H9 (cell line): ENCODE data around the gene NF1. TPM values are rescaled to one million over a fixed set of nuclear protein-coding genes. Genes with fewer than 3 reads are reported as not detected.
"Not testable (repeated sequence)": the region's sequence is repeated elsewhere in the genome, so short reads cannot be mapped to it uniquely, and the experiment has no call there.

ENCODE experiments used
- DNase-seq: peaks from one replicate; pipeline ENCODE4 v3.0.0-alpha.2; 2017
- H2AFZ ChIP-seq: one replicate; pipeline ENCODE4 v1.6.1; 2013; ENCODE audit warnings: mild to moderate bottlenecking, low read length, control low read depth, moderate library complexity
- H2AK5ac ChIP-seq: 2 replicates; pipeline ENCODE4 v1.6.1; 2013; ENCODE audit warnings: low read length, control low read depth, mixed read lengths; ENCODE audit not compliant: insufficient read length
- H2BK120ac ChIP-seq: one replicate; pipeline ENCODE4 v1.6.1; 2013; ENCODE audit warnings: low read depth, mild to moderate bottlenecking, low read length, control low read depth, inconsistent platforms; ENCODE audit not compliant: poor library complexity, severe bottlenecking
- H2BK12ac ChIP-seq: 2 replicates; pipeline ENCODE4 v1.6.1; 2013; ENCODE audit warnings: low read length, control low read depth, mixed read lengths, low read depth; ENCODE audit not compliant: insufficient read length
- H2BK15ac ChIP-seq: 2 replicates; pipeline ENCODE4 v1.6.1; 2013; ENCODE audit warnings: low read depth, low read length, control low read depth
- H2BK20ac ChIP-seq: one replicate; pipeline ENCODE4 v1.6.1; 2013; ENCODE audit warnings: low read depth, mild to moderate bottlenecking, low read length, control low read depth, inconsistent platforms; ENCODE audit not compliant: poor library complexity, severe bottlenecking
- H2BK5ac ChIP-seq: 2 replicates; pipeline ENCODE4 v1.6.1; 2013; ENCODE audit warnings: low read length, control low read depth, mixed read lengths; ENCODE audit not compliant: insufficient read length
- H3K14ac ChIP-seq: 2 replicates; pipeline ENCODE4 v1.6.1; 2013; ENCODE audit warnings: low read length, control low read depth; ENCODE audit not compliant: insufficient read depth
- H3K18ac ChIP-seq: 2 replicates; pipeline ENCODE4 v1.6.1; 2013; ENCODE audit warnings: low read depth, mild to moderate bottlenecking, mixed read lengths, low read length, control low read depth; ENCODE audit not compliant: insufficient read length
- H3K23ac ChIP-seq: 2 replicates; pipeline ENCODE4 v1.6.1; 2013; ENCODE audit warnings: low read length, control low read depth, mixed read lengths, low read depth; ENCODE audit not compliant: insufficient read length
- H3K23me2 ChIP-seq: 2 replicates; pipeline ENCODE4 v1.6.1; 2013; ENCODE audit warnings: low read depth, mild to moderate bottlenecking, mixed read lengths, low read length, control low read depth; ENCODE audit not compliant: insufficient read length, poor library complexity, severe bottlenecking
- H3K27ac ChIP-seq: 2 replicates; pipeline ENCODE4 v1.5.1; 2013; ENCODE audit warnings: low read length, control low read depth, mixed read lengths, low read depth; ENCODE audit not compliant: insufficient read length
- H3K27me3 ChIP-seq: 2 replicates; pipeline ENCODE4 v1.6.1; 2013; ENCODE audit warnings: low read length, control low read depth, inconsistent platforms; ENCODE audit not compliant: insufficient read depth
- H3K4ac ChIP-seq: 2 replicates; pipeline ENCODE4 v1.6.1; 2013; ENCODE audit warnings: low read depth, mild to moderate bottlenecking, control low read depth, inconsistent platforms, low read length, moderate library complexity
- H3K4me1 ChIP-seq: 2 replicates; pipeline ENCODE4 v1.6.1; 2013; ENCODE audit warnings: low read length, control low read depth, inconsistent platforms; ENCODE audit not compliant: insufficient read depth
- H3K4me2 ChIP-seq: 2 replicates; pipeline ENCODE4 v1.6.1; 2013; ENCODE audit warnings: low read length, control low read depth, mixed read lengths; ENCODE audit not compliant: insufficient read length, insufficient read depth
- H3K56ac ChIP-seq: 2 replicates; pipeline ENCODE4 v1.6.1; 2013; ENCODE audit warnings: low read depth, mild to moderate bottlenecking, mixed read lengths, low read length, control low read depth; ENCODE audit not compliant: insufficient read length
- H3K79me1 ChIP-seq: 2 replicates; pipeline ENCODE4 v1.6.1; 2013; ENCODE audit warnings: low read depth, mild to moderate bottlenecking, moderate library complexity, low read length, control low read depth, inconsistent platforms; ENCODE audit not compliant: insufficient read depth, poor library complexity, severe bottlenecking
- H3K79me2 ChIP-seq: 2 replicates; pipeline ENCODE4 v1.6.1; 2013; ENCODE audit warnings: low read length, control low read depth, inconsistent platforms; ENCODE audit not compliant: insufficient read depth
- H3K9ac ChIP-seq: 2 replicates; pipeline ENCODE4 v1.6.1; 2013; ENCODE audit warnings: low read length, control low read depth, mixed read lengths; ENCODE audit not compliant: insufficient read length; ENCODE audit errors: extremely low read depth
- H3K9me3 ChIP-seq: one replicate; pipeline ENCODE4 v1.6.1; 2013; ENCODE audit warnings: low read depth, low read length, inconsistent platforms; ENCODE audit not compliant: control insufficient read depth
- H3T11ph ChIP-seq: one replicate; pipeline ENCODE4 v1.6.1; 2013; ENCODE audit warnings: mild to moderate bottlenecking, low read length, control low read depth, inconsistent platforms
- H4K20me1 ChIP-seq: one replicate; pipeline ENCODE4 v1.6.1; 2013; ENCODE audit not compliant: control insufficient read depth, insufficient read length, insufficient read depth
- H4K5ac ChIP-seq: 2 replicates; pipeline ENCODE4 v1.6.1; 2013; ENCODE audit warnings: low read depth, mild to moderate bottlenecking, mixed read lengths, low read length, control low read depth; ENCODE audit not compliant: insufficient read length
- H4K8ac ChIP-seq: replicated peaks from 2 replicates; pipeline ENCODE4 v1.6.1; 2013; ENCODE audit warnings: low read length, control low read depth, mixed read lengths, low read depth; ENCODE audit not compliant: insufficient read length
- H4K91ac ChIP-seq: 2 replicates; pipeline ENCODE4 v1.6.1; 2013; ENCODE audit warnings: low read depth, mild to moderate bottlenecking, moderate library complexity, mixed read lengths, low read length, control low read depth; ENCODE audit not compliant: insufficient read length
- H3K27ac Mint-ChIP-seq, 3 experiments: 2 replicates in 2 of 3; 3 replicates in 1 of 3; pipeline ENCODE4 v1.8.0; 2020 to 2021; ENCODE audit warnings: mixed read lengths in 3 of 3, mild to moderate bottlenecking in 1 of 3, moderate library complexity in 1 of 3
- H3K27me3 Mint-ChIP-seq: 2 replicates; pipeline ENCODE4 v1.8.0; 2021; ENCODE audit warnings: low read depth, mild to moderate bottlenecking, moderate library complexity, mixed read lengths
- H3K36me3 Mint-ChIP-seq, 3 experiments: 2 replicates in 2 of 3; 3 replicates in 1 of 3; pipeline ENCODE4 v1.8.0; 2020 to 2021; ENCODE audit warnings: low read depth in 3 of 3, mixed read lengths in 3 of 3; ENCODE audit not compliant: insufficient read depth in 1 of 3
- H3K4me1 Mint-ChIP-seq, 2 experiments: 2 replicates each; pipeline ENCODE4 v1.8.0; 2020; ENCODE audit warnings: mixed read lengths in 2 of 2
- H3K4me3 Mint-ChIP-seq, 2 experiments: 2 replicates in 1 of 2; 3 replicates in 1 of 2; pipeline ENCODE4 v1.8.0; 2020 to 2021; ENCODE audit warnings: mild to moderate bottlenecking in 2 of 2, mixed read lengths in 2 of 2, moderate library complexity in 1 of 2
- H3K9me3 Mint-ChIP-seq, 2 experiments: 2 replicates in 1 of 2; 3 replicates in 1 of 2; pipeline ENCODE4 v1.8.0; 2020; ENCODE audit warnings: mild to moderate bottlenecking in 2 of 2, mixed read lengths in 2 of 2, moderate library complexity in 1 of 2
- WGBS: extraction: QIAGEN DNeasy Blood & Tissue Kit; methylation state at CpG from one replicate; pipeline ENCODE4 v1.1.7; 2013; ENCODE audit warnings: missing lambda C conversion rate, low lambda C conversion rate, mixed read lengths; ENCODE audit not compliant: insufficient read length; ENCODE audit errors: extremely low coverage; 5-methylcytosine and 5-hydroxymethylcytosine counted together
- total RNA-seq: library from RNA; stranded (reverse); gene quantifications from 2 replicates; pipeline ENCODE4 v1.2.1, GENCODE V29; 2021
- TF ChIP-seq, protein P1 (sequence below): fragments of 200-600 bp; sonication (generic); conservative IDR thresholded peaks from 3 replicates; pipeline ENCODE4 v1.8.0; 2021; ENCODE audit warnings: antibody characterized with exemption, mild to moderate bottlenecking

Gene NF1
- total RNA-seq, 1 experiment from 2014 or later = 38.1 TPM

DNA sequence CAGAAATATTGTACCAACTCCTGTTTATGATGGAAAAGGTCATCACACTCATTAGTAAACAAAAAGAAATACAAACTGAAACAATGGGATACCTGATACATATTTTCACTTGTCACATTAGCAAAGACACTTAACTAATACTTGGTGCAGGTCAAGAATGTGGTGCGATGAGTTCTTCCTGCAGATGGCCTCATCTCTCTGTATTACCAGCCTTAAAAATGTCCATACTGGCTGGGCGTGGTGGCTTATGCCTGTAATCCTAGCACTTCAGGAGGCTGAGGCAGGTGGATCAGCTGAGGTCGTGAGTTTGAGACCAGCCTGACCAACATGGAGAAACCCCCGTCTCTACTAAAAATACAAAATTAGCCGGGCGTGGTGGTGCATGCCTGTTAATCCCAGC, 288.7 kb downstream of the NF1 start:
- not testable (repeated sequence) for H3K79me2 ChIP-seq, H3T11ph ChIP-seq, H2BK20ac ChIP-seq, H3K9ac ChIP-seq, H2AFZ ChIP-seq, H4K8ac ChIP-seq, H3K23ac ChIP-seq, H2BK15ac ChIP-seq, H4K20me1 ChIP-seq, H3K9me3 ChIP-seq, H3K4me2 ChIP-seq, H3K4me1 ChIP-seq, DNase-seq, H3K27ac Mint-ChIP-seq, H3K36me3 Mint-ChIP-seq, H3K4ac ChIP-seq, H2BK5ac ChIP-seq, H3K27ac ChIP-seq, H2AK5ac ChIP-seq, H4K91ac ChIP-seq, H4K5ac ChIP-seq, H3K9me3 Mint-ChIP-seq, H3K27me3 ChIP-seq, H3K14ac ChIP-seq, H3K79me1 ChIP-seq, H3K27me3 Mint-ChIP-seq, H3K23me2 ChIP-seq, H2BK120ac ChIP-seq, H2BK12ac ChIP-seq, H3K4me3 Mint-ChIP-seq, H3K56ac ChIP-seq, H3K18ac ChIP-seq
- WGBS = no CpG with 5 or more reads among the region's 6 CpGs
- TF ChIP-seq, protein P1, sequence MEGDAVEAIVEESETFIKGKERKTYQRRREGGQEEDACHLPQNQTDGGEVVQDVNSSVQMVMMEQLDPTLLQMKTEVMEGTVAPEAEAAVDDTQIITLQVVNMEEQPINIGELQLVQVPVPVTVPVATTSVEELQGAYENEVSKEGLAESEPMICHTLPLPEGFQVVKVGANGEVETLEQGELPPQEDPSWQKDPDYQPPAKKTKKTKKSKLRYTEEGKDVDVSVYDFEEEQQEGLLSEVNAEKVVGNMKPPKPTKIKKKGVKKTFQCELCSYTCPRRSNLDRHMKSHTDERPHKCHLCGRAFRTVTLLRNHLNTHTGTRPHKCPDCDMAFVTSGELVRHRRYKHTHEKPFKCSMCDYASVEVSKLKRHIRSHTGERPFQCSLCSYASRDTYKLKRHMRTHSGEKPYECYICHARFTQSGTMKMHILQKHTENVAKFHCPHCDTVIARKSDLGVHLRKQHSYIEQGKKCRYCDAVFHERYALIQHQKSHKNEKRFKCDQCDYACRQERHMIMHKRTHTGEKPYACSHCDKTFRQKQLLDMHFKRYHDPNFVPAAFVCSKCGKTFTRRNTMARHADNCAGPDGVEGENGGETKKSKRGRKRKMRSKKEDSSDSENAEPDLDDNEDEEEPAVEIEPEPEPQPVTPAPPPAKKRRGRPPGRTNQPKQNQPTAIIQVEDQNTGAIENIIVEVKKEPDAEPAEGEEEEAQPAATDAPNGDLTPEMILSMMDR = peak; percentile 23; the same call in 1 of the 3 replicates
- peaks cover 5 to 13% of the 10 kb centered on the region in 2 experiments for H3K4me1 Mint-ChIP-seq
